CD4-positive, alpha-beta T cell treated with Interleukin-17A for 4 hours (primary cell): ENCODE measurements around the gene FAM181B.
"Not testable (repeated sequence)": the region's sequence is repeated elsewhere in the genome, so short reads cannot be mapped to it uniquely, and the experiment has no call there.

ENCODE experiments used
- DNase-seq: peaks from one replicate; pipeline ENCODE4 v3.0.0-alpha.2; 2020; ENCODE audit warnings: mixed read lengths

FAM181B gene

GRCh38 chr11:82731691-82732277, 1.9 kb downstream of the FAM181B start:
- DNase-seq, result no peak

- DNase-seq, result no peak
These were observed 2.9 kb downstream of the FAM181B start for GRCh38 chr11:82730754-82731153.

GRCh38 chr11:82730286-82730685, 3.4 kb downstream of the FAM181B start:
- DNase-seq, result no peak

DNA sequence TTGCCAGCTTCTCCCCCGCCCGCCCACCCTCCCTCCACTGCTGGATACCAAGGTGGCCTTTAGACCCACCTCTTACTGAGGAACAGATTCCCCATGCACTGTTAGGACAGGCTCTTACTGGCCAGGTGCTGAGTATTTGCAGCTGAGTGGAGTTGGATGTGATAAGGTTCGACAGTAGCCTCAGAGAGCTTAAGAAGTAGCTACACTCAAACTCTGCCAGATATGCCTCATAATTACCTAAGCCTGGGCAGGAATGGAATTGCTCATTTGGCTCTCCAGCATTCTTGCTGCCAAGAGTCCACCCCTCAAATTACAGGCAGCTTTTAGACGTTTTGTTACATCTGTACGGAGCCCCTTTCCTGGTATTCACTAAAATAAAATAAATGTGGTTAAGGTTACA, 9.6 kb downstream of the FAM181B start:
- no peak for DNase-seq

DNA sequence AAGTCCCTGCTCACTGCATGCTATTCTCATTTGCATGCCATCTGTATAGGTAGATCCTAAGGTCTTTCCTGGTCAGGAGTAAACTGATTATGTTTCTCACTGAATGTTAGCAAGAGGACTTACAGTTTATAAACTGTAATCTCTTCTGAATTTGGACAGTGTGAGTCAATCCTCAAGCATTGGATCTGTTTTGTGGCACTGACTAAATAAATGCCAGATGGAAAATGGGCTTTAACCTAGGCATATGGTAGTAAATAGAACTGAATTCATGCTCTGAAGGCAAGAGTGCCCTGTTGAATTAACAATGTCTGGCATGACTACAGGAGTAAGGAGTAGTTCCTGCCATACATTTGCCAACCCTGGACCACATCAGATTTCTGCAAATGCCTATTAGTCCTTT, 11.4 kb downstream of the FAM181B start:
- DNase-seq, result no peak

GRCh38 chr11:82720267-82721065, 13.2 kb downstream of the FAM181B start:
- DNase-seq, result no peak

- no peak for DNase-seq
These were observed 14.1 kb downstream of the FAM181B start for GRCh38 chr11:82719361-82720105.

GRCh38 chr11:82718821-82719220, 14.8 kb downstream of the FAM181B start:
- no peak for DNase-seq

DNA sequence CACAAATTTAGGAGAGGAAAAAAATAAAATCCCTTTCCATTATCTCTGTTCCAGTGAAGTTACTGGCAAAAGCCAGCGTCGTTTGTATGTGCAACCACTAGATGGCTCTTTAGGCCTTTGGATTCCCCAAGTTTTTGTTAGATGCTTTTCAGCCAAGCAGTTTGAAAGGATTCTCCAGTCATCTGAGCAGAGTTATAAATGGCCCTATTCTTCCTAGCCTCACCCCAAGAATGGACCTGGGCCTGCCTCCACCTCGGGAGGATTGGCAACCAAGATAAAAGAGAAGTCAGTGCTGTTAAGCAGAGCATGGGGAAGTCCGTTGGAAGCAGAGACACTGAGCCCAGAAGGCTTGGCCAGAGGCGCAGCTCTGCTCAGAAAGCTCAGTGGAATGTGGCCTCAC, 15.4 kb downstream of the FAM181B start:
- DNase-seq, result peak; percentile 33

DNA sequence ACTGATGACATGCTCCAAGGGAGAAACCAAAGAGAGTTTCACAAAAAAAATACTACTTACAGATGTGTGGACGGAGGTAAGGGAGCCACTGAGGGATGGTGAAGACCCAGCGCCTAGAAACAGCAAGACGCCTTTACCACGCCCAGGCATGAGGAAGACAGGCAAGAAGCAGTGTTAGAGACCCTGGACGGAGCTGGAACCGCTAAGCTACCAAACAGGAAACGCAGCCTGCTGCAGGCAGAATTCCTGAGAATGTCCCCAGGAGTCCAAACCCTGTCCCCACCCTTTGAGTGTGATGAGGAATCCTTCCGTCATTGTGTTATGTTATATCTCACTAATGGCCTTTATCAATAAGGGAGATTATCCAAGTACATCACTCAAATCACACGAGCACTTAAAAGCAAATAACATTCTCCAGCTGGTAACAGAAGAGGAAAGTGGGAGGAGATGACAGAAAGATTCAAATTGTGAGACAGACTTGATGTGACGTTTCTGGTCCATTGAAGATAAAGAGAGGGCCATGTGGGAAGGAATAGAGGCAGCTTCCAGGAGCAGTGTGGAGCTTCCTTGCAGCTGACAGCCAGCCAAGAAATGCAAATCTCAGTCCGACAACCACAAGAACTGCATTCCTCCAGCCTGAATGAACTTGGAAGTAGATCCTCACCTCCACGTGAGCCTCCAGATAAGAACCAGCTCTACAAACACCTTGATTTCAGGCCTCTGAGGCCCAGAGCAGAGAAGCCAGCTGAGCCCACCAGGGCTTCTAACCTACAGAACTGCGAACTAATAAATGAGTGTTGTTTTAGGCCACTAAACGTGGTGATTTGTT, 19.1 kb downstream of the FAM181B start:
- no peak for DNase-seq

DNA sequence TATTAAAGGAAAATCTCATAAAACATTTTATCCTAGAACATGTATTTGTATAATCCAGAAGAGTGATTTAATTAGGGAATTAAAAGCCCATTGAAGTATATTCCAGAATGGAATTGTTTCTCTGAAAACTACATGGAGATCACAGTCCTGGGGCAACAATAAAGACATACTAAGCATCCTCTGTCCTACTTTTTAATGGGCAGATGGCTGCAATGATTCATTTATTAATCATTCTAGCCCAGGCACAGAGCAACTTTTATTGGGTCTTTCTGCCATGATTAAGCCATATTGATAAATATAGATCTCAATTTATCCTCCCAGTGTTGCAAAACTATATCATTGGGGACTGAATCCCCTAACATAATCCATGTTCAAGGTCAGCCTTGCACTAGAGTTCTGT, 22.0 kb downstream of the FAM181B start:
- no peak for DNase-seq

GRCh38 chr11:82703796-82704195, 29.9 kb downstream of the FAM181B start:
- DNase-seq, result no peak

- DNase-seq, result no peak
These were observed 30.4 kb downstream of the FAM181B start for GRCh38 chr11:82703226-82703625.

- peak; percentile 5 for DNase-seq
These were observed 31.7 kb downstream of the FAM181B start for GRCh38 chr11:82701847-82702520.

- no peak for DNase-seq
These were observed 34.9 kb downstream of the FAM181B start for GRCh38 chr11:82698576-82699352.

DNA sequence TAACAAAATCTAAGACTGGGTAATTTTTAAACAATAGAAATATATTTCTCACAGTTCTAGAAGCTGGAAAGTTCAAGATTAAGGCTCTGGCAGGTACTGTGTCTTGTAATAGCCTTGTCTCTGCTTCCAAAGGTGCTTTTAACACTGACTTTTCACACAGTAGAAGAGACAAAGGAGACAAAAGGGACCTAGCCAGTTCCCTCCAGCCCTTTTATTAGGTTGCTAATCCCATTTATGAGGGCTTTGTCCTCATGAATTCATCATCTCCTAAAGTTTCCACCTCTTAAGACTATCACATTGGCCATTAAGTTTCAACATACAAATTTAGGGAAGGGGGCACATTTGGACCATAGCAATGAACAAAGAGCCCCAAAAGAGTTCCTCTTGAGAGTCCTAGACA, 40.7 kb downstream of the FAM181B start:
- DNase-seq, result no peak

DNA sequence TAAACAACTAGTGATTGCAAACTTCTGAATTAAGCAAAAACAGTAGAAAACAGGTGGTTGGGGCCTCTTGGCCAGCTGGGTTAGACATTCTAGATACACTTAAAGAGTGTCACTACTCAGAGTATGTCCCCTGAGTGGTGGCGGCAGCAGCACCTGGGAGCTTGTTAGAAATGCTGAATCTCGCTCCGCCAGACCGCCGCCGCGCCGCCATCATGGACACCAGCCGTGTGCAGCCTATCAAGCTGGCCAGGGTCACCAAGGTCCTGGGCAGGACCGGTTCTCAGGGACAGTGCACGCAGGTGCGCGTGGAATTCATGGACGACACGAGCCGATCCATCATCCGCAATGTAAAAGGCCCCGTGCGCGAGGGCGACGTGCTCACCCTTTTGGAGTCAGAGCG, 44.3 kb downstream of the FAM181B start:
- not testable (repeated sequence) for DNase-seq

- DNase-seq, result no peak
These were observed 47.5 kb downstream of the FAM181B start for GRCh38 chr11:82686211-82686610.

DNA sequence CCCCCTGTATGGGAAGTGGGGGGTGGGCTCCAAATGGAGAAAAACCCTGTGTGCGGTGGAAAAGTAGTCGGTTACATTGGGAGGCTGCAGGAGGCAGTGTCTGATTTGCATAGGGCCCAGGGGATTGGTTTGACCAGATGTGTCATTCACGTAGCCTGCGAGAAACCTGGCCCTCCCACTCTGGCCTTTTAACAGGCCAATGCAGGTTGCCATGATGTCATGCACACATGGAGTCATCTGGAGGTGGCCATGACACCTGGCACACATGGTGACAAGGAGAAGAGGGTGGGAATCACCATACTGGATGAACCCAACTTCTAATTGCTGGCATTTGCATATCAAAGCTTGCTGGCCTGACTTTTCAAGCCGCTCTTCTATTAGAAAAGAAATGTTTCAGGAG, 50.6 kb downstream of the FAM181B start:
- DNase-seq, result no peak

DNA sequence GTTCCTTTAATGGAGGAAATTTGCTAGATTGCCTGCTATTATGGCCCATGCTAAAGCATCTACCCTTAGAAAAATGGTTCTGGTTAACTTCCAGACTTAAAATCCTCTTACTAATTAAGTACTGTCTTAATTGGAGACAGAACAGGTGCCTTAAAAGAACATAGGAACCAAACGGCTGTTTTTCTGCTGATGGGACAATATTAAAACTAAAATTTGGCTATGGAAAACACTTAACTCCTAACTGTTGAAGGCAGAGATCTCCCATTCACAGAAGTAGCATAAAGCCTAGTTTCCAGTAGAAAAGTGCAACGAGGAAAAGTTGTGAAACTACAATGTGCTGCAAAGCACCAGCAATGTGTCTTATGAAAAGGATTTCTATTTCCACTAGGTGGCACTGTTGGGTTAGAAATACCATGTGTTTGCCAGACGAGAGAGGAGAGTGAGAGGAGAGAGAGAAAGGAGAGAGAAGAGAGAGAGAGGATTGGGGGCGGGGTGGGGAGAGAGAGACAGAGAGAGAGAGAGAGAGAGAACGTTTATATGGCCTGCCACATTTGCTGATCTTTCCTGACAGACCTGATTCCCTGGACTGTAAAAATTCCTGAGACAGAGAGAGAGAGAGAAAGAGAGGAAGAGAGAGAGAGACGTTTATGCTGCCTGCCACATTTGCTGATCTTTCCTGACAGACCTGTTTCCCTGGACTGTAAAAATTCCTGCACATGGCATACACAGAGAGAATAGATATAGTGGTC, 51.5 kb downstream of the FAM181B start:
- no peak for DNase-seq

GRCh38 chr11:82680252-82680651, 53.4 kb downstream of the FAM181B start:
- no peak for DNase-seq
